ENCODE results near the gene ALPI. TPM values are rescaled to one million over a fixed set of nuclear protein-coding genes. Genes with fewer than 3 reads are reported as not detected.

Gene ALPI
- total RNA-seq, 1 experiment from 2014 or later = not detected

DNA sequence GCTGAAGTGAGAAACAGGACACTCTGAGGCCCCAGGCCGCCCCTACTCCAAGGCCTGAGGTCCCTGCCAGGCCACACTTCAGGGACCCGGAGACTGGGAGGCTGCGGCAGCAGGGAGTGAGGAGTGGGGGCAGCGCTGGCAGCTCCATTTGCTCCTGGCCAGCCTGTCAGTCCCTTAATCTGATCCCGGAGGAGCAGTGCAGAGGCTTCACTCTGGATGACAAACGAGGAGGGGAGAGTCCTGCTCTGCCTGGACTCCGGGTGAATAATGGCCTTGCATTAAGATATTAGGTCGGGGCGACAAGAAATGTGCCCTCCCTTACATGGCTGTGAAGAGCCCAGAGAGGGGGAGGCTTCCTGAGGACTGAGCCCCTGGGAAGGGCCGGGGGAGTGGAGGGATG lies 49.9 kb downstream of the ALPI start:
- ATAC-seq (no peak), DNase-seq (ENCODE audit: low read depth, low spot score) (no peak)
- Histone ChIP-seq H3K4me1 (ENCODE audit: control insufficient read depth, insufficient read depth, low read length) (no peaks in the 10 kb centered on the region; the same call in 1 of the 2 replicates), H3K36me3 (ENCODE audit: control insufficient read depth, insufficient read depth, low read length) (no peaks in the 10 kb centered on the region), H3K4me3 (ENCODE audit: low read depth in 2 of 2, low read length in 2 of 2) (no peak overlapping the region), H3K9me3 (ENCODE audit: control insufficient read depth, insufficient read depth, low read depth, low read length) (no peaks in the 10 kb centered on the region), H3K27me3 (ENCODE audit: control insufficient read depth, insufficient read depth, low read length) (peaks cover 3% of the 10 kb centered on the region; the same call in 1 of the 2 replicates), H3K27ac (ENCODE audit: low read length) (no peak overlapping the region)
- ChIA-PET CTCF (interaction anchor here (0.6 kb wide), 1 partner anchor 76 kb away, joined by 5 read pairs; no protein-coding TSS in a partner anchor), POLR2A (no interaction called here)
- in situ Hi-C loops (cut with HindIII; ENCODE audit: low pct_unique_long_range_greater_than_20kb, low sequenced_read_pairs) = no loop called here
- TF ChIP-seq SIN3A (IDR thresholded peaks at IDR 0.05; ENCODE audit: borderline replicate concordance, insufficient read depth, low read depth, low read length) (no peak), POLR2AphosphoS5 (IDR thresholded peaks at IDR 0.05; ENCODE audit: low read depth, low read length) (no peak)
- TF ChIP-seq, protein P1, sequence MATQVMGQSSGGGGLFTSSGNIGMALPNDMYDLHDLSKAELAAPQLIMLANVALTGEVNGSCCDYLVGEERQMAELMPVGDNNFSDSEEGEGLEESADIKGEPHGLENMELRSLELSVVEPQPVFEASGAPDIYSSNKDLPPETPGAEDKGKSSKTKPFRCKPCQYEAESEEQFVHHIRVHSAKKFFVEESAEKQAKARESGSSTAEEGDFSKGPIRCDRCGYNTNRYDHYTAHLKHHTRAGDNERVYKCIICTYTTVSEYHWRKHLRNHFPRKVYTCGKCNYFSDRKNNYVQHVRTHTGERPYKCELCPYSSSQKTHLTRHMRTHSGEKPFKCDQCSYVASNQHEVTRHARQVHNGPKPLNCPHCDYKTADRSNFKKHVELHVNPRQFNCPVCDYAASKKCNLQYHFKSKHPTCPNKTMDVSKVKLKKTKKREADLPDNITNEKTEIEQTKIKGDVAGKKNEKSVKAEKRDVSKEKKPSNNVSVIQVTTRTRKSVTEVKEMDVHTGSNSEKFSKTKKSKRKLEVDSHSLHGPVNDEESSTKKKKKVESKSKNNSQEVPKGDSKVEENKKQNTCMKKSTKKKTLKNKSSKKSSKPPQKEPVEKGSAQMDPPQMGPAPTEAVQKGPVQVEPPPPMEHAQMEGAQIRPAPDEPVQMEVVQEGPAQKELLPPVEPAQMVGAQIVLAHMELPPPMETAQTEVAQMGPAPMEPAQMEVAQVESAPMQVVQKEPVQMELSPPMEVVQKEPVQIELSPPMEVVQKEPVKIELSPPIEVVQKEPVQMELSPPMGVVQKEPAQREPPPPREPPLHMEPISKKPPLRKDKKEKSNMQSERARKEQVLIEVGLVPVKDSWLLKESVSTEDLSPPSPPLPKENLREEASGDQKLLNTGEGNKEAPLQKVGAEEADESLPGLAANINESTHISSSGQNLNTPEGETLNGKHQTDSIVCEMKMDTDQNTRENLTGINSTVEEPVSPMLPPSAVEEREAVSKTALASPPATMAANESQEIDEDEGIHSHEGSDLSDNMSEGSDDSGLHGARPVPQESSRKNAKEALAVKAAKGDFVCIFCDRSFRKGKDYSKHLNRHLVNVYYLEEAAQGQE (IDR thresholded peaks at IDR 0.05; ENCODE audit: insufficient read depth in 1 of 2, low read depth in 2 of 2, low read length in 1 of 2) = no peak
- intact Hi-C loops (cut with micrococcal nuclease; ENCODE audit: unreplicated experiment) = no loop called here
- no TSS peak for BruUV-seq (replicated peaks)

DNA sequence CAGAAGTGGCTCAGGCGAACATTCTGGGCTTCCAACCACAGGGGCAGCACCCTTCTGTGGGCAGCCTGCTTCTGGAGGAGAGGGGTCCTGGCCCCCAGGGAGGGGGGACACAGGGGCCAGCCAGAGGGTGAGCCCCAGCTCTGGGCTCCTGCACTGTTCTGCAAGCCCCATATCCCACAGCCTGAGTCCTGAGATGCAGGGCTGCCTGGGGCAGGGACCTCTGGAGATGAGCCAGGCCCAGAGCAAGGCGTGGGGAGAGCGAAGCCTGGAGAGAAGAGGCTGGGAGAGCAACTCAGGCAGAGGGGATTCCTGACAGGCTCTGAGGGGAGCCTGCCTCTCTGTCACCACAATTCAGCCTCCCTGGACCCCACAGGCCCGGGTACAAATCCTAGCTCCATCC lies 50.8 kb downstream of the ALPI start:
- ATAC-seq (no peak), DNase-seq (ENCODE audit: low read depth, low spot score) (no peak)
- H3K27ac ChIP-seq (ENCODE audit: low read length) = no peak overlapping the region
- no peaks in the 10 kb centered on the region for H3K9me3 ChIP-seq (ENCODE audit: control insufficient read depth, insufficient read depth, low read depth, low read length)
- in situ Hi-C loops (cut with HindIII; ENCODE audit: low pct_unique_long_range_greater_than_20kb, low sequenced_read_pairs) = no loop called here
- no peaks in the 10 kb centered on the region for H3K36me3 ChIP-seq (ENCODE audit: control insufficient read depth, insufficient read depth, low read length)
- H3K4me1 ChIP-seq (ENCODE audit: control insufficient read depth, insufficient read depth, low read length) = no peaks in the 10 kb centered on the region; the same call in 1 of the 2 replicates
- BruUV-seq (replicated peaks) = no TSS peak
- H3K4me3 ChIP-seq (ENCODE audit: low read depth in 2 of 2, low read length in 2 of 2) = no peak overlapping the region
- POLR2A ChIA-PET = no interaction called here
- peaks cover 3% of the 10 kb centered on the region; the same call in 1 of the 2 replicates for H3K27me3 ChIP-seq (ENCODE audit: control insufficient read depth, insufficient read depth, low read length)
- intact Hi-C loops (cut with micrococcal nuclease; ENCODE audit: unreplicated experiment) = no loop called here
- TF ChIP-seq TCF7L2 (IDR thresholded peaks at IDR 0.05; ENCODE audit: low read depth, low read length) (no peak), SIN3A (IDR thresholded peaks at IDR 0.05; ENCODE audit: borderline replicate concordance, insufficient read depth, low read depth, low read length) (no peak), POLR2AphosphoS5 (IDR thresholded peaks at IDR 0.05; ENCODE audit: low read depth, low read length) (no peak)
- TF ChIP-seq, protein P1 (IDR thresholded peaks at IDR 0.05; ENCODE audit: insufficient read depth in 1 of 2, low read depth in 2 of 2, low read length in 1 of 2) = no peak
- TF ChIP-seq, protein P2, sequence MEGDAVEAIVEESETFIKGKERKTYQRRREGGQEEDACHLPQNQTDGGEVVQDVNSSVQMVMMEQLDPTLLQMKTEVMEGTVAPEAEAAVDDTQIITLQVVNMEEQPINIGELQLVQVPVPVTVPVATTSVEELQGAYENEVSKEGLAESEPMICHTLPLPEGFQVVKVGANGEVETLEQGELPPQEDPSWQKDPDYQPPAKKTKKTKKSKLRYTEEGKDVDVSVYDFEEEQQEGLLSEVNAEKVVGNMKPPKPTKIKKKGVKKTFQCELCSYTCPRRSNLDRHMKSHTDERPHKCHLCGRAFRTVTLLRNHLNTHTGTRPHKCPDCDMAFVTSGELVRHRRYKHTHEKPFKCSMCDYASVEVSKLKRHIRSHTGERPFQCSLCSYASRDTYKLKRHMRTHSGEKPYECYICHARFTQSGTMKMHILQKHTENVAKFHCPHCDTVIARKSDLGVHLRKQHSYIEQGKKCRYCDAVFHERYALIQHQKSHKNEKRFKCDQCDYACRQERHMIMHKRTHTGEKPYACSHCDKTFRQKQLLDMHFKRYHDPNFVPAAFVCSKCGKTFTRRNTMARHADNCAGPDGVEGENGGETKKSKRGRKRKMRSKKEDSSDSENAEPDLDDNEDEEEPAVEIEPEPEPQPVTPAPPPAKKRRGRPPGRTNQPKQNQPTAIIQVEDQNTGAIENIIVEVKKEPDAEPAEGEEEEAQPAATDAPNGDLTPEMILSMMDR (IDR thresholded peaks at IDR 0.05) = no peak
- CTCF ChIA-PET = interaction anchor here (0.7 kb wide), 1 partner anchor 60 kb away, joined by 3 read pairs; no protein-coding TSS in a partner anchor
